PC-9 (cell line): Measurements from ENCODE around the gene PDE4D.

Experiments used
- CTCF ChIP-seq: fragments of 200-600 bp; sonication (generic); conservative IDR thresholded peaks from 2 replicates; pipeline ENCODE4 v1.6.1; 2017; ENCODE audit warnings: mixed run types, antibody characterized with exemption, mild to moderate bottlenecking, moderate library complexity
- EZH2 ChIP-seq: fragments of 200-600 bp; sonication (generic); IDR thresholded peaks from 2 replicates; pipeline ENCODE4 v1.8.0; 2017; ENCODE audit warnings: antibody characterized with exemption, low read depth

- TF ChIP-seq CTCF (no peak), EZH2 (no peak)
Measured at GRCh38 chr5:59711310-59711709, 182.2 kb downstream of the PDE4D start.
